ENCODE results near the gene MYO3B. TPM values are rescaled to one million over a fixed set of nuclear protein-coding genes. Genes with fewer than 3 reads are reported as not detected.

Gene MYO3B
- total RNA-seq, 1 donor from 2014 or later = not detected

GRCh38 chr2:170143045-170143717, 34.8 kb upstream of the MYO3B start:
- no peaks in the 10 kb centered on the region for H3K9me3 Mint-ChIP-seq

GRCh38 chr2:170144761-170145160, 33.2 kb upstream of the MYO3B start:
- intact Hi-C loops (cut with micrococcal nuclease) = no loop called here
- ATAC-seq (ENCODE audit: low read depth) = no peak
- no peaks in the 10 kb centered on the region for H3K9me3 Mint-ChIP-seq
- H3K27ac Mint-ChIP-seq = no peak overlapping the region
- POLR2A ChIA-PET = interaction anchor here (0.5 kb wide), 1 partner anchor 553 kb away, joined by 4 read pairs; no protein-coding TSS in a partner anchor
- no peak for DNase-seq
- H3K36me3 Mint-ChIP-seq (ENCODE audit: low read depth) = no peaks in the 10 kb centered on the region
- CTCF ChIA-PET = no interaction called here
- H3K4me1 Mint-ChIP-seq = peaks cover 10% of the 10 kb centered on the region
- TF ChIP-seq CTCF (IDR thresholded peaks at IDR 0.05) = no peak
- H3K4me3 Mint-ChIP-seq = no peak overlapping the region
- no peaks in the 10 kb centered on the region for H3K27me3 Mint-ChIP-seq

More at GRCh38 chr2:170143045-170143717, 34.8 kb upstream of the MYO3B start:
- Mint-ChIP-seq H3K36me3 (ENCODE audit: low read depth) (no peaks in the 10 kb centered on the region), H3K27me3 (no peaks in the 10 kb centered on the region), H3K4me1 (peaks cover 10% of the 10 kb centered on the region), H3K27ac (no peak overlapping the region), H3K4me3 (no peak overlapping the region)
- TF ChIP-seq CTCF (IDR thresholded peaks at IDR 0.05) = no peak
- DNase-seq (no peak), ATAC-seq (ENCODE audit: low read depth) (no peak)
- intact Hi-C loops (cut with micrococcal nuclease) = no loop called here
- CTCF ChIA-PET = no interaction called here
- POLR2A ChIA-PET = no interaction called here

- CTCF ChIA-PET = no interaction called here
- Mint-ChIP-seq H3K27ac (no peak overlapping the region), H3K4me1 (peaks cover 10% of the 10 kb centered on the region), H3K9me3 (no peaks in the 10 kb centered on the region), H3K4me3 (no peak overlapping the region), H3K27me3 (no peaks in the 10 kb centered on the region), H3K36me3 (ENCODE audit: low read depth) (no peaks in the 10 kb centered on the region)
- POLR2A ChIA-PET = interaction anchor here (0.5 kb wide), 1 partner anchor 553 kb away, joined by 4 read pairs; no protein-coding TSS in a partner anchor
- no peak for ATAC-seq (ENCODE audit: low read depth)
- DNase-seq = no peak
- no peak for TF ChIP-seq CTCF (IDR thresholded peaks at IDR 0.05)
- intact Hi-C loops (cut with micrococcal nuclease) = no loop called here
These were observed 32.8 kb upstream of the MYO3B start for GRCh38 chr2:170145191-170145590.

GRCh38 chr2:170145675-170146432, 32.1 kb upstream of the MYO3B start:
- TF ChIP-seq CTCF (IDR thresholded peaks at IDR 0.05) = no peak
- ATAC-seq (ENCODE audit: low read depth) (no peak), DNase-seq (no peak)
- H3K4me1 Mint-ChIP-seq = peaks cover 8% of the 10 kb centered on the region
- H3K27ac Mint-ChIP-seq = no peak overlapping the region
- no peaks in the 10 kb centered on the region for H3K9me3 Mint-ChIP-seq
- intact Hi-C loops (cut with micrococcal nuclease) = no loop called here
- CTCF ChIA-PET = no interaction called here
- POLR2A ChIA-PET = no interaction called here
- H3K27me3 Mint-ChIP-seq = no peaks in the 10 kb centered on the region
- no peaks in the 10 kb centered on the region for H3K36me3 Mint-ChIP-seq (ENCODE audit: low read depth)
- H3K4me3 Mint-ChIP-seq = no peak overlapping the region

- H3K4me3 Mint-ChIP-seq = no peak overlapping the region
- POLR2A ChIA-PET = no interaction called here
- no peak for DNase-seq
- H3K9me3 Mint-ChIP-seq = no peaks in the 10 kb centered on the region
- peaks cover 3% of the 10 kb centered on the region for H3K4me1 Mint-ChIP-seq
- no peak for TF ChIP-seq CTCF (IDR thresholded peaks at IDR 0.05)
- intact Hi-C loops (cut with micrococcal nuclease) = no loop called here
- H3K27me3 Mint-ChIP-seq = no peaks in the 10 kb centered on the region
- no peak for ATAC-seq (ENCODE audit: low read depth)
- no peaks in the 10 kb centered on the region for H3K36me3 Mint-ChIP-seq (ENCODE audit: low read depth)
- CTCF ChIA-PET = no interaction called here
- H3K27ac Mint-ChIP-seq = no peak overlapping the region
These were observed 31.2 kb upstream of the MYO3B start for GRCh38 chr2:170146784-170147183.

Data from activated B cell treated with CpG ODN at 0.5 μM for 24 hours (primary cell).